Subcutaneous abdominal adipose tissue (tissue), 5 donors: ENCODE data around the gene SPACDR.

ENCODE experiments used
- H3K27ac ChIP-seq: one replicate; pipeline ENCODE4 v1.7.0; 2013; ENCODE audit warnings: low read depth, mild to moderate bottlenecking, inconsistent platforms, low read length, moderate library complexity
- H3K27me3 ChIP-seq, 5 donors: one replicate each; pipeline ENCODE4 v1.7.0; 2013; ENCODE audit warnings: low read length in 5 of 5, inconsistent platforms in 1 of 5; ENCODE audit not compliant: control insufficient read depth in 5 of 5, insufficient read depth in 4 of 5
- H3K36me3 ChIP-seq, 5 donors: one replicate each; pipeline ENCODE4 v1.7.0; 2013; ENCODE audit warnings: low read length in 5 of 5; ENCODE audit not compliant: control insufficient read depth in 5 of 5, insufficient read depth in 5 of 5
- H3K4me1 ChIP-seq, 5 donors: one replicate each; pipeline ENCODE4 v1.7.0; 2013; ENCODE audit warnings: low read length in 5 of 5, mild to moderate bottlenecking in 3 of 5, moderate library complexity in 1 of 5; ENCODE audit not compliant: control insufficient read depth in 5 of 5, insufficient read depth in 5 of 5
- H3K4me3 ChIP-seq, 5 donors: one replicate each; pipeline ENCODE4 v1.7.0; 2013; ENCODE audit warnings: low read length in 5 of 5, low read depth in 1 of 5
- H3K9ac ChIP-seq, 5 donors: one replicate each; pipeline ENCODE4 v1.7.0; 2013; ENCODE audit warnings: low read length in 5 of 5, mild to moderate bottlenecking in 4 of 5, moderate library complexity in 3 of 5
- H3K9me3 ChIP-seq, 5 donors: one replicate each; pipeline ENCODE4 v1.7.0; 2013; ENCODE audit warnings: low read length in 5 of 5; ENCODE audit not compliant: control insufficient read depth in 5 of 5
- donor health status: healthy.
- donor health status: healthy.
- donor health status: healthy.
- donor health status: healthy.
- donor health status: healthy.

SPACDR gene

GRCh38 chr7:100476903-100477870 is 13.1 kb upstream of the SPACDR start:
- H3K27ac ChIP-seq = peak overlapping the region; percentile 89
- H3K4me3 ChIP-seq = peak overlapping the region; percentile 62 to 94 (median 88)
- H3K4me1 ChIP-seq = peaks cover 11 to 57% (median 44%) of the 10 kb centered on the region in 5 donors
- H3K9me3 ChIP-seq = no peaks in the 10 kb centered on the region
- H3K36me3 ChIP-seq = peaks cover 0 to 10% (median 9%) of the 10 kb centered on the region in 5 donors
- H3K27me3 ChIP-seq = no peaks in the 10 kb centered on the region
- peak overlapping the region in 4 of 5 donors; percentile 61 to 95 (median 78) for H3K9ac ChIP-seq

- Histone ChIP-seq H3K36me3 (peaks cover 0 to 15% (median 10%) of the 10 kb centered on the region in 5 donors), H3K4me1 (peaks cover 11 to 57% (median 44%) of the 10 kb centered on the region in 5 donors), H3K27me3 (no peaks in the 10 kb centered on the region), H3K9me3 (no peaks in the 10 kb centered on the region), H3K27ac (peak overlapping the region; percentile 89), H3K9ac (peak overlapping the region in 4 of 5 donors; percentile 38 to 95 (median 60)), H3K4me3 (peak overlapping the region; percentile 62 to 94 (median 88))
Observed at GRCh38 chr7:100476101-100476780, 12.2 kb upstream of the SPACDR start.

- H3K27me3 ChIP-seq = no peaks in the 10 kb centered on the region
- peaks cover 11 to 57% (median 44%) of the 10 kb centered on the region in 5 donors for H3K4me1 ChIP-seq
- H3K27ac ChIP-seq = no peak overlapping the region
- H3K9ac ChIP-seq = peak overlapping the region in 1 of 5 donors; percentile 10
- no peaks in the 10 kb centered on the region for H3K9me3 ChIP-seq
- peaks cover 0 to 19% (median 12%) of the 10 kb centered on the region in 5 donors for H3K36me3 ChIP-seq
- H3K4me3 ChIP-seq = no peak overlapping the region
Observed at GRCh38 chr7:100475549-100475948, 11.5 kb upstream of the SPACDR start.

GRCh38 chr7:100472854-100473499 is 8.9 kb upstream of the SPACDR start:
- peaks cover 11 to 53% (median 40%) of the 10 kb centered on the region in 5 donors for H3K4me1 ChIP-seq
- peak overlapping the region; percentile 83 for H3K27ac ChIP-seq
- H3K36me3 ChIP-seq = peaks cover 0 to 29% (median 13%) of the 10 kb centered on the region in 5 donors
- no peaks in the 10 kb centered on the region for H3K9me3 ChIP-seq
- H3K27me3 ChIP-seq = no peaks in the 10 kb centered on the region
- no peak overlapping the region for H3K4me3 ChIP-seq
- H3K9ac ChIP-seq = peak overlapping the region; percentile 17 to 76 (median 38)

GRCh38 chr7:100472121-100472851 is 8.2 kb upstream of the SPACDR start:
- H3K4me3 ChIP-seq = no peak overlapping the region
- H3K36me3 ChIP-seq = peaks cover 0 to 36% (median 14%) of the 10 kb centered on the region in 5 donors
- peak overlapping the region; percentile 83 for H3K27ac ChIP-seq
- peak overlapping the region in 2 of 5 donors; percentile 17 to 76 for H3K9ac ChIP-seq
- H3K27me3 ChIP-seq = no peaks in the 10 kb centered on the region
- H3K9me3 ChIP-seq = no peaks in the 10 kb centered on the region
- H3K4me1 ChIP-seq = peaks cover 11 to 49% (median 36%) of the 10 kb centered on the region in 5 donors

- H3K4me3 ChIP-seq = no peak overlapping the region
- peaks cover 0 to 43% (median 20%) of the 10 kb centered on the region in 5 donors for H3K36me3 ChIP-seq
- no peak overlapping the region for H3K27ac ChIP-seq
Observed at GRCh38 chr7:100471021-100471420, 7.0 kb upstream of the SPACDR start.

GRCh38 chr7:100469227-100470044 is 5.4 kb upstream of the SPACDR start:
- peaks cover 5 to 40% (median 33%) of the 10 kb centered on the region in 5 donors for H3K4me1 ChIP-seq
- H3K27me3 ChIP-seq = no peaks in the 10 kb centered on the region
- H3K9me3 ChIP-seq = no peaks in the 10 kb centered on the region
- no peak overlapping the region for H3K27ac ChIP-seq
- H3K4me3 ChIP-seq = no peak overlapping the region
- peaks cover 0 to 44% (median 18%) of the 10 kb centered on the region in 5 donors for H3K36me3 ChIP-seq
- no peak overlapping the region for H3K9ac ChIP-seq

More at GRCh38 chr7:100471021-100471420, 7.0 kb upstream of the SPACDR start:
- Histone ChIP-seq H3K9ac (no peak overlapping the region), H3K9me3 (no peaks in the 10 kb centered on the region), H3K27me3 (no peaks in the 10 kb centered on the region), H3K4me1 (peaks cover 5 to 39% (median 29%) of the 10 kb centered on the region in 5 donors)

- H3K9me3 ChIP-seq = no peaks in the 10 kb centered on the region
- H3K4me3 ChIP-seq = no peak overlapping the region
- H3K27me3 ChIP-seq = no peaks in the 10 kb centered on the region
- H3K4me1 ChIP-seq = peaks cover under 1 to 26% (median 21%) of the 10 kb centered on the region in 5 donors
- H3K27ac ChIP-seq = no peak overlapping the region
- no peak overlapping the region for H3K9ac ChIP-seq
- H3K36me3 ChIP-seq = peaks cover 0 to 37% (median 13%) of the 10 kb centered on the region in 5 donors
Observed at GRCh38 chr7:100467638-100468373, 3.7 kb upstream of the SPACDR start.
